ENCODE data around the gene ZNF667. TPM values are rescaled to one million over a fixed set of nuclear protein-coding genes. Genes with fewer than 3 reads are reported as not detected.
A peak's percentile ranks its signal among the peaks of the same experiment; 100 is the strongest.

The ZNF667 gene
- total RNA-seq, 1 donor = 5.8 TPM

DNA sequence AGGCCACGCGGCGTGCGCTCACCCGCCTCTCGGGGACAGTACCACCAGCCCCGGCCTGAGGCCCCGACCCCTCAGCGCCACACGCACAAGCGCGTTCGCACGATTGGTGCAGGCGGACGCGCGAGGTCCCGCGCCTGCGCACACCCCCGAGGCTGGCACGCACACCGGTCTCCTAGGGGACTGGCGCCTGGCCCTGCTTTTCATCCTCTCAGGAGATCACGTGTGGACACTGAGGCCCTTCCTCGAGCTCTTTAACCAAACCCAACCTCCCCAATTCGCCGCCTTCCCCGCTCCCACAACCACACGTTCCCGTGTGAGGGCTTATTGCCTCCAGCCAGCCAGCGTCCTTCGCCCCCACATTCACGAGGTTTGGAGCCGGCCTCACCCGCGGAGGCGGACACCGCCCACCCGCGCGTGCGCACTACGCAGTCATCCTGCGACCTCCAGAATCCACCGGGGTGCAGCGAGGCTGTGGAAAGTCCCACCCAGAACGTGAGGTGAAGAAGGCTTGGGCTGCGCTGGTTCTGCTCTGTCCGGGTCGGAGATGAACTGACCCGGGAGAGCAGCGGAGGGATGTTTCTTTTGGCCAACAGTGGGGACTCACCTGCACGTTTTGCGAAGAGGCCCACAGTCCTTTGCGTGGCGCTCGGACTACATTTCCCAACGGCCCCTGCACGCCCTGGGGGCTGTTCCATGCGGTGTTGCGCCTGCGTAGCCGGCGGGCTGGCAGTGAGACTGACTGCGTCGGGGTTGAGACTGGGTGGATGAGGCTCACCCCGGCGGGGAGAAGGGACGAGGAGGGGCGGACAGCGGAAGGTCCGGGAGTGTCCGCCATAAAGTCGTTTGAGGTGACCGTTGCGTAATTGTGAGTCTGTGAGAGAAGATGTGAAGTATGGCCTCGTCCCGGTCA is 539 bp upstream of the ZNF667 start:
- Histone ChIP-seq H3K79me2 (ENCODE audit: insufficient read depth, low read length) (peaks cover 48% of the 10 kb centered on the region), H3K27ac (ENCODE audit: low read depth, low read length) (peak overlapping the region; percentile 81), H3K4me3 (ENCODE audit: insufficient read depth, low read length) (peak overlapping the region; percentile 96), H3K27me3 (ENCODE audit: insufficient read depth, low read length) (no peaks in the 10 kb centered on the region), H3K4me2 (ENCODE audit: insufficient read depth, low read length) (peak overlapping the region; percentile 98), H2AFZ (ENCODE audit: low read length) (peak overlapping the region; percentile 100), H3K36me3 (ENCODE audit: insufficient read depth, low read length) (no peaks in the 10 kb centered on the region), H4K20me1 (ENCODE audit: insufficient read depth, low read length) (no peaks in the 10 kb centered on the region), H3K9me3 (ENCODE audit: low read depth, low read length) (no peaks in the 10 kb centered on the region), H3K4me1 (ENCODE audit: insufficient read depth, low read length) (peaks cover 11% of the 10 kb centered on the region)
- TF ChIP-seq, protein P1, sequence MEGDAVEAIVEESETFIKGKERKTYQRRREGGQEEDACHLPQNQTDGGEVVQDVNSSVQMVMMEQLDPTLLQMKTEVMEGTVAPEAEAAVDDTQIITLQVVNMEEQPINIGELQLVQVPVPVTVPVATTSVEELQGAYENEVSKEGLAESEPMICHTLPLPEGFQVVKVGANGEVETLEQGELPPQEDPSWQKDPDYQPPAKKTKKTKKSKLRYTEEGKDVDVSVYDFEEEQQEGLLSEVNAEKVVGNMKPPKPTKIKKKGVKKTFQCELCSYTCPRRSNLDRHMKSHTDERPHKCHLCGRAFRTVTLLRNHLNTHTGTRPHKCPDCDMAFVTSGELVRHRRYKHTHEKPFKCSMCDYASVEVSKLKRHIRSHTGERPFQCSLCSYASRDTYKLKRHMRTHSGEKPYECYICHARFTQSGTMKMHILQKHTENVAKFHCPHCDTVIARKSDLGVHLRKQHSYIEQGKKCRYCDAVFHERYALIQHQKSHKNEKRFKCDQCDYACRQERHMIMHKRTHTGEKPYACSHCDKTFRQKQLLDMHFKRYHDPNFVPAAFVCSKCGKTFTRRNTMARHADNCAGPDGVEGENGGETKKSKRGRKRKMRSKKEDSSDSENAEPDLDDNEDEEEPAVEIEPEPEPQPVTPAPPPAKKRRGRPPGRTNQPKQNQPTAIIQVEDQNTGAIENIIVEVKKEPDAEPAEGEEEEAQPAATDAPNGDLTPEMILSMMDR (IDR thresholded peaks at IDR 0.05; ENCODE audit: extremely low read depth, low read depth, low read length) = no peak
- peak; percentile 97 for DNase-seq (ENCODE audit: insufficient read length, low spot score, missing footprints)

DNA sequence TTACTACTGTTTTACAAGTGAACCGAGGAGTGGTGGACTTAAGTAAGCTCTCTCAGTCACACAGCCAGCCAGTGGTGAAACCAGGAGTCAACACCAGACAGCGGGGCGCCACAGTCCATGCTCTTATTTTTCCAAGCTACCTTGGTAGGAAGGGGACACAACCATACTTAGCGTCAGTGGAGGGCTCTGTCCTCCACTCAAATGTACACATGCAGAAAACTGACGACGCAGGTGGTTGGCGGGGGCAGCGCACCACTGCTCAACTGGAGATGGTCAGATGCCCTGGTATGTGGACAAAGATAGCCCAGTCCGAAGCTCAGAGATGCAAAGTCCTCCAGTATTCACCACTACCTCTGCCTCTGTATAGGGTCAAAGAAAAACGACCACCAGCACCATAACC is 1.1 kb downstream of the ZNF667 start:
- H3K27ac ChIP-seq (ENCODE audit: low read depth, low read length) = peak overlapping the region; percentile 81
- no peaks in the 10 kb centered on the region for H3K9me3 ChIP-seq (ENCODE audit: low read depth, low read length)
- H3K36me3 ChIP-seq (ENCODE audit: insufficient read depth, low read length) = no peaks in the 10 kb centered on the region
- H3K4me1 ChIP-seq (ENCODE audit: insufficient read depth, low read length) = peaks cover 11% of the 10 kb centered on the region
- H3K4me3 ChIP-seq (ENCODE audit: insufficient read depth, low read length) = peak overlapping the region; percentile 96
- H2AFZ ChIP-seq (ENCODE audit: low read length) = peak overlapping the region; percentile 100
- H3K27me3 ChIP-seq (ENCODE audit: insufficient read depth, low read length) = no peaks in the 10 kb centered on the region
- H3K4me2 ChIP-seq (ENCODE audit: insufficient read depth, low read length) = peak overlapping the region; percentile 98
- TF ChIP-seq, protein P1 (IDR thresholded peaks at IDR 0.05; ENCODE audit: extremely low read depth, low read depth, low read length) = no peak
- no peaks in the 10 kb centered on the region for H4K20me1 ChIP-seq (ENCODE audit: insufficient read depth, low read length)
- peaks cover 32% of the 10 kb centered on the region for H3K79me2 ChIP-seq (ENCODE audit: insufficient read depth, low read length)
- DNase-seq (ENCODE audit: insufficient read length, low spot score, missing footprints) = no peak

DNA sequence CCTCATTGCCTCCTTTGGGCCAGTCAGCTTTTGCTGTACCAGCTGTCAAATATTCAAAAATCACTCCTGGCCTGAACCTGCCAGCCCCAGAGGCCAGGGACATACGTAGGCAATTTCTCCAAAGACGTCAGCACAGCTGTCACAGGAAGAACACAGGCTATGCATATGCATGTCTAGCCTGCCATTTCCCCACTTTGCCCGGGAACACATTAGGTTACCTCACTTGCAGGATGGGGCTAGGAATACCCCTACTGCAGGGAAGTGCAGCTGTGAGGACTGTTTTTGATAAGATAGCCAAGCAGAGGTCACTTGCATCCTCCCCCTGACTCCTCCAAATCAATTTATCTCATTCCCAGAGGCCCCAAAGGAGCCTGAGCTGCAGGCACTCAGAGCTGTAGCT is 2.8 kb downstream of the ZNF667 start:
- Histone ChIP-seq H3K4me3 (ENCODE audit: insufficient read depth, low read length) (no peak overlapping the region), H3K27me3 (ENCODE audit: insufficient read depth, low read length) (no peaks in the 10 kb centered on the region), H3K36me3 (ENCODE audit: insufficient read depth, low read length) (no peaks in the 10 kb centered on the region), H3K9me3 (ENCODE audit: low read depth, low read length) (no peaks in the 10 kb centered on the region), H3K79me2 (ENCODE audit: insufficient read depth, low read length) (peaks cover 19% of the 10 kb centered on the region), H3K4me1 (ENCODE audit: insufficient read depth, low read length) (peaks cover 11% of the 10 kb centered on the region), H4K20me1 (ENCODE audit: insufficient read depth, low read length) (no peaks in the 10 kb centered on the region), H2AFZ (ENCODE audit: low read length) (no peak overlapping the region), H3K4me2 (ENCODE audit: insufficient read depth, low read length) (no peak overlapping the region), H3K27ac (ENCODE audit: low read depth, low read length) (no peak overlapping the region)
- TF ChIP-seq, protein P1 (IDR thresholded peaks at IDR 0.05; ENCODE audit: extremely low read depth, low read depth, low read length) = no peak
- no peak for DNase-seq (ENCODE audit: insufficient read length, low spot score, missing footprints)

DNA sequence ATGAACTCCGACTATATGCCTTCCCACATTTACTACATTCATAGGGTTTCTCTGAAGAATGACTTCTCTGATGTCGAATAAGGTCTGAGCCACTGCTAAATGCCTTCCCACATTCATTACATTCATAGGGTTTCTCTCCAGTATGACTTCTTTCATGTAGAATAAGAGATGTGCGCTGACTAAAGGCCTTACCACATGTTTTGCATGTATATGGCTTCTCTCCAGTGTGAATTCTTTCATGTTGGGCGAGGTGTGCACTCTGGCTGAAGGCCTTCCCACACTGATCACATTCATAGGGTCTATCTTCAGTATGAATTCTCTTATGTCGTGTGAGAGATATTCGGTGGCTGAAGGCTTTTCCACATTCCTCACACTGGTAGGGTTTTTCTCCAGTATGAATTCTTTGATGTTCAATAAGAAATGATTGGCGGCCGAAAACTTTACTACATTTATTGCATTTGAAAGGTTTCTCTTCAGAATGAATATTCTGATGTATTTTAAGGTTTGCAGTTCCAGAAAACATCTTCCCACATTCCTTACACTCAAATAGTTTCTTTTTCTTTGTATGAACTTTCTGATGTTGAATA is 35.8 kb downstream of the ZNF667 start:
- Histone ChIP-seq H3K4me1 (ENCODE audit: insufficient read depth, low read length) (no peaks in the 10 kb centered on the region), H2AFZ (ENCODE audit: low read length) (no peak overlapping the region), H3K27me3 (ENCODE audit: insufficient read depth, low read length) (no peaks in the 10 kb centered on the region), H3K27ac (ENCODE audit: low read depth, low read length) (no peak overlapping the region), H3K4me2 (ENCODE audit: insufficient read depth, low read length) (no peak overlapping the region), H3K9me3 (ENCODE audit: low read depth, low read length) (peaks cover 15% of the 10 kb centered on the region), H4K20me1 (ENCODE audit: insufficient read depth, low read length) (no peaks in the 10 kb centered on the region), H3K79me2 (ENCODE audit: insufficient read depth, low read length) (no peaks in the 10 kb centered on the region), H3K36me3 (ENCODE audit: insufficient read depth, low read length) (no peaks in the 10 kb centered on the region), H3K4me3 (ENCODE audit: insufficient read depth, low read length) (no peak overlapping the region)
- TF ChIP-seq, protein P1 (IDR thresholded peaks at IDR 0.05; ENCODE audit: extremely low read depth, low read depth, low read length) = no peak
- DNase-seq (ENCODE audit: insufficient read length, low spot score, missing footprints) = no peak
